GM08714 (cell line): ENCODE results near the gene NSMCE1.

Experiments used
- H3K4me3 ChIP-seq: fragments of 200-500 bp; sonication (Bioruptor generic); 2 replicates; pipeline ENCODE4 v1.5.1; 2014; ENCODE audit warnings: mild to moderate bottlenecking, low read length, inconsistent platforms
- ZNF274 ChIP-seq: IDR thresholded peaks from 2 replicates; pipeline ENCODE4 v1.6.1; 2012; ENCODE audit warnings: mild to moderate bottlenecking, low read depth, low read length

The NSMCE1 gene

GRCh38 chr16:27246439-27246838, 22.1 kb downstream of the NSMCE1 start:
- no peak for TF ChIP-seq ZNF274
- no peak overlapping the region for H3K4me3 ChIP-seq

DNA sequence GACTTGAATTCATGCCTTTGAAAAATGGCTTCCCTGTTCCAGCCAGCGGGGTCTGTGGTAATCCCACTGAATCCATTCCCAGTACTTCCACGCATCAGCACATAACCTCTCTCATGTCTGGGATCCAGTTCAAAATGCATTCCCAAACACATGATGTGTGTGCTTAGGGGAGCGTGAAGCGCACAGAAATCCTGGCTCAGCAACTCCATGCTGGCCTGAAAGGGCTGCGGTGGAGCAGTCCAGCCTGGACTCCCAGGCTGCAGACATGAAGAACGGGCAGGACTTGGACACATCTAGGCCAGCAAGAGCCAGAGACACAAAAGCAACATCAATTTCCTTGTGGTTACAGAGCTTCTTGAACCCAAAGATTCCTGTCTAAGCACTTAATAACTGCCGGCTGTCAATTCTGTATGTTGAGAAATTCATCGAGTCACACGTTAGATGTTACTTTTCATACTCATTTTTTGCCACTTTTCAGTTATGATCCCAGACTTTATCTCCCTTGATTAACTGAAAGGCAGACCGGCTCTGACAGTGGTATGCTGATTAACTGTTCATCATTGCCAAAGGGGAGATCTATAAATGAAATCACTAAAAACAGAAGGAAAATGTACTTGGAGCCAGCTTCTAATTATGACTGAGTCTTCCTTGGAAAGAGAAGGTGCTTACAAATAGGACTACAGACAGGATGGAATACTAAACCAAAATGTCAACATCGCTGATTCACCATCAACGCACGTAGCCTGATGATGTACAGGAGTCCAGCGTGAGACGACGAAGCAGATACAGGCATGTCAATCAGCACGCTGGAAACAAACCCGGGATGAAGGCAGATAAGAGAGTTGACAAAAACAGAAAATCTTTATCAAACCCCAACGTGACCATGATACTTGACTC, 23.0 kb downstream of the NSMCE1 start:
- no peak for TF ChIP-seq ZNF274
- H3K4me3 ChIP-seq: no peak overlapping the region

GRCh38 chr16:27244363-27244755, 24.2 kb downstream of the NSMCE1 start:
- no peak for TF ChIP-seq ZNF274
- no peak overlapping the region for H3K4me3 ChIP-seq

DNA sequence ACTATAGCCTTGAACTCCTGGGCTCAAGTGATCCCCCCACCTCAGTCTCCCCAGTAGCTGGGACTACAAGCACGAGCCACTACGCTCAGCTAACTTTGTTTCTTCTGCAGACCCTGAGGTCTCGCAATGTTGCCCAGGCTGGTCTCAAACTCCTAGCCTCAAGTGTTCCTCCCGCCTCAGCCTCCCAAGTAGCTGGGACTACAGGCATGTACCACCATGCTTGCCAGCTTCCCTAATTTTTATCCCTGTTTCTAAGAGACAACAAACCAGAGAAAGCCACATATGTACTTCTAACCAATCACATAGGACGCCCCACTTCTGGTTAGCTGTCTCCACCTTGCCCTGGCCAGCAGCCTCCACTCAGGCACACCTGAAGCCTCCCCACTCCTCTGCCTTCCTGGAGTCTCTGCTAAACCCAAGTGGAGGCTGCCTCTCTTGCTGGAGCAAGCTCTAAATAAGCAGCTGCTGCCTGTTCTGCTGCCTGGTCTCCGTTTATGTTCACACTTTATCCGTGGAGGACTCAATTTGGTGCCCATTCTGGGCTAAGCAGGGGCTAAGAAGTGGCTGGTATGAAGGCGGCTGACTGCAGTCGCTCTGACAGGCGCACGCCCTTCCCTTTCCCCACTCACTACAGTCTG, 24.7 kb downstream of the NSMCE1 start:
- no peak for TF ChIP-seq ZNF274
- no peak overlapping the region; the same call in 1 of the 2 replicates for H3K4me3 ChIP-seq

DNA sequence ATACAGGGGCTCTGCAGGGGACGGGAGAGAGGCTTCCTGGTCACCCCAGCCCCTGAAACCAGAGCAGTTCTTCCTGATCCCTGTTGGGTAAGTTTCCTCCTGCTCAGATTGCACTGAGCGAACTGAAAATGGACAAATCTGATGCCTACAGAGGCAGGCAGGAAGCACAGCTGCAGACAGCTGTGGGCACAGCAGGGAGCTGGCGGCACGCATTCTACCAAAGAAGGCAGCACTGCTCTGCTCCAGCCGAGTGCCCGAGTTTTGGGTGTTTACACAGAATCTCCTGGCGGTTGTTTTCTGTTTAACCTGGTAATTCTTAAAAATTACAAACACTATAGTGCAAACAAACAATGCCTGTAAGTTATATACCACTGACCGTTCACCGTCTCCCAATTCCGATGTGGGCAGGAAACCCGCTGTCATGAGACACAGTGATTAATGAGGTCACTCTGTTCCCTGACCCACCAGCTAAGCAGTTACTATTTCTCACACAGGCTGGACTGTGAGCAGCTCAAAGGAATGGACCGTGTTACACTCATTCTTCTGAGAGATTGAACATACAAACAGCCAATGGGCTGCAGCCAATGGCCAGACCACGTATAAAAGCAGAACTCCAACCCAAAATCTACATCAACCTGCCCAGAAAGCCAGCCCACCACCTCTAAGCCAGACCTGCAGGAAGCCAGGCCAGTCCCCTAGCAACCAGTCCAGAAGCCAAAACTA, 25.5 kb downstream of the NSMCE1 start:
- H3K4me3 ChIP-seq: peak overlapping the region; percentile 10; the same call in 1 of the 2 replicates
- TF ChIP-seq ZNF274: no peak

DNA sequence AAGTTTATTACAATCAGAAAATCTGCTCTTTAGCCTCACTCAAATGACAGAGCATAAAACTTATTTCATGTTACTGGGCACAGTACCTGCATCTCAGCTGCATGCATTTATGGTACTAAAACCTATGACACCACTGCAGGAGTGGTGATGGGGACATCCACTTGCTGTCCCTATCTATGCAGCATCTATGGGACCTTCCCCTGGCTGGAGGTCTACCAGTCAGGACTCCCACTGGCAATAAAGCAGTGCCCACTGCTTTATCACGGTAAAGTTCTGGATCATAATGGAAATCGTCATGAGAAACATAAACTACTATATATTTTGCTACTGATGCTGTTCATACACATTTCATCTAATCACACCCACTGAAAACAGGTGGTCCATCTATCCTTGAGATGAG, 26.2 kb downstream of the NSMCE1 start:
- H3K4me3 ChIP-seq: no peak overlapping the region; the same call in 1 of the 2 replicates
- TF ChIP-seq ZNF274: no peak

- H3K4me3 ChIP-seq: no peak overlapping the region
- no peak for TF ChIP-seq ZNF274
Measured at GRCh38 chr16:27241658-27242057, 26.9 kb downstream of the NSMCE1 start.

- TF ChIP-seq ZNF274: no peak
- no peak overlapping the region for H3K4me3 ChIP-seq
Measured at GRCh38 chr16:27240948-27241531, 27.5 kb downstream of the NSMCE1 start.

DNA sequence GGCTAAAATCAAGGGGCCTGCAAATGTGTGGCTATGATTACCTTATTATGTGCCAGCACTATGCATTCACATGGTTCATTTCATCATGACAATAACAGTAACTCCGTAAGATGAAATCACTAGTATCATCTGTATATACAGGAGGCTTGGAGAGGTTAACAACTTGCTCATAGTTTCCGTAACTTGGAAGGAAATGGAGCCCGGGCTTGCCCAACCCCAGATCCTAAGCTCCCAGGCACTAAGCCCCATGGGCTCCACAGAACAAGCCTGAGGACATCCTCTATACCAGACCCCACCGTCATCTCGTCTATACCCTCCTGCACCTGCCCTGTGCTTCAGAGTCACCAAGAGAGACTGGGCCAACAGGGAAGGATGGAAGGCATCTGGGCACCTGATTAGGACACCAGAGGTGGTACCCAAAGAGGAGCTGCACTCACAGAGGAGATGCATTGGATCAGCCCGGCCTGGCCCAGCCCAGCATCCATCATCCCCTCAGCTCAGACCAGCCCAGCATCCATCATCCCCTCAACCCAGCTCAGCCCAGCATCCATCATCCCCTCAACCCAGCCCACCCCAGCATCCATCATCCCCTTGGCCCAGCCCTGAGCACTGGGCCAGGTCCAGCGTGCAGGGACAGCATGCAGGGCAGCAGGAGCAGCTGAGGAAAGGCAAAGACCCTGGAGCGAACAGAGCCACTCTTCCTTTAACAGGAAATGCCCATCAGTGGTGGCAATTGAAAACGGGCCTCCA, 28.5 kb downstream of the NSMCE1 start:
- no peak overlapping the region for H3K4me3 ChIP-seq

GRCh38 chr16:27239026-27239425, 29.5 kb downstream of the NSMCE1 start:
- no peak overlapping the region for H3K4me3 ChIP-seq
- TF ChIP-seq ZNF274: no peak

More for the DNA sequence above, 28.5 kb downstream of the NSMCE1 start:
- TF ChIP-seq ZNF274: no peak

DNA sequence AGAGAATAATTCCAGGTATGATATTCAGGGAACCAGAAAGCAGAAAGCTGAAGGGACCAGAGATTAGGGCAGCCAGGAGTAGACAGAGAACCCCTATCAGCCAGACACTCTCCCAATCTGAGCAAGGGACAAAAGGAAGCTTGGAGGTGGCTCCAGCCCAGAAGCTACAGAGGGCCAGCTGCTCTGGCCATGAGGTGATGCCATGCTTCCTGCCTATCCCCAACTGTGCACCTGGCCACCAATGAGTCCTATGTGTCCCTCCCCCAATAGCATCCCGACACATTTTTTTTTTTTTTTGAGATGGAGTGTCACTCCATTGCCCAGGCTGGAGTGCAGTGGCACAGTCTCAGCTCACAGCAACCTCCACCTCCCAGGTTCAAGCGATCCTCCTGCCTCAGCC, 30.0 kb downstream of the NSMCE1 start:
- TF ChIP-seq ZNF274: no peak
- H3K4me3 ChIP-seq: no peak overlapping the region

DNA sequence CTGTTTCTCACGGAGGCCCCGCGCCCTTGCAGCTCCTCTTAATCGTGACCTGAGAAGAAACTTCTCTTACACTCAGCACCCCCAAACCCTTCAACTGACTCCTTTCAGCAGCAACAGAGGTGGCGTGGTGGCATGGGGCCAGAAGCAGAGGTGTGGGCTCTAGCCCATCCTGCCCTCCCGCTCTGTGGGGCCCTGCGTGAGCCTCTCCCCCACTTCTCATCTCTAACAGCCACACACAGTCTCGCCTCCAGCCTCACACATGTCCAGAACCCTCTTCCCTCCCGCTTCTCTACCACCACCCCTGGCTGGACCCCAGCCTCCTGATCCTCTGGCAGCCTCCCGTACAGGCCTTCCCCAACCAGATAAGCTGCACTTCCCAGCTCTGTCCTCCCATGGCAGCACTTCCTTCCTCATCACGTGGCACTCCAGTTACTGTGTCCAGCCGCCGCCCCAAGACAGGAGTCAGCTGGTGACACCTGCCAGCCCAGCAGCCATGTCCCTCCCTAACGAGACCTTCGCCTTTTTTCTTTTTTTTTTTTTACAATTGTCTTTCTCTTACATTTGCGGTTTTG, 30.5 kb downstream of the NSMCE1 start:
- peak overlapping the region; percentile 0; the same call in 1 of the 2 replicates for H3K4me3 ChIP-seq
- TF ChIP-seq ZNF274: no peak

GRCh38 chr16:27237219-27238015, 31.2 kb downstream of the NSMCE1 start:
- no peak overlapping the region; the same call in 1 of the 2 replicates for H3K4me3 ChIP-seq
- no peak for TF ChIP-seq ZNF274
